ENCODE data around the gene VASN.

The VASN gene

DNA sequence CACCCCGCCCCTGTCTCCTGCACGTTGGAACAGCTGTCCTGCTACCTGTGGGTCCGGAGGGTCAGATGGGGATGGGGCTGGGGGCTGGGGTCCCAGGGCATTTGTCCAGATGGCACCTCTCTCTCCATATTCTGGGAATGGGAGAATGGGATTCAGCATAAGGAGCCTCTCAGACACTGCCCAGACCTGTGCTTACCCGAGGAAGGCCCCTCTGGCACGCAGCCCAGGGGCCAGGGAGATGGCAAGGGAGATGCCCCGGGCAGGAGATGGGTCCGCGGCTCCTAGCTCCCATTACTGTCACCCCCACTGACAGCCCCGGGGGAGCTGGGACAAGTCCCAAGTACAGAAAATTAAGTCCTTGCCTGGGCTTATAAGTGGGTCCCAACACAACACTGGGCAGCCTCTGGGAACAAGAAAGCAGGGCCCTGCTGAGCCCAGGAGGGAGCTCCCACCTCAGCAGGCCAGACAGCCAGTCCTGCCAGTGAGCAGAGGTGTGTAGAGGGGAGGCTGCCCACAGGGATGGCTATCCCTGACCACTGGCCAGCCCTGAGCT, 1.8 kb downstream of the VASN start:
- no peak for DNase-seq

DNA sequence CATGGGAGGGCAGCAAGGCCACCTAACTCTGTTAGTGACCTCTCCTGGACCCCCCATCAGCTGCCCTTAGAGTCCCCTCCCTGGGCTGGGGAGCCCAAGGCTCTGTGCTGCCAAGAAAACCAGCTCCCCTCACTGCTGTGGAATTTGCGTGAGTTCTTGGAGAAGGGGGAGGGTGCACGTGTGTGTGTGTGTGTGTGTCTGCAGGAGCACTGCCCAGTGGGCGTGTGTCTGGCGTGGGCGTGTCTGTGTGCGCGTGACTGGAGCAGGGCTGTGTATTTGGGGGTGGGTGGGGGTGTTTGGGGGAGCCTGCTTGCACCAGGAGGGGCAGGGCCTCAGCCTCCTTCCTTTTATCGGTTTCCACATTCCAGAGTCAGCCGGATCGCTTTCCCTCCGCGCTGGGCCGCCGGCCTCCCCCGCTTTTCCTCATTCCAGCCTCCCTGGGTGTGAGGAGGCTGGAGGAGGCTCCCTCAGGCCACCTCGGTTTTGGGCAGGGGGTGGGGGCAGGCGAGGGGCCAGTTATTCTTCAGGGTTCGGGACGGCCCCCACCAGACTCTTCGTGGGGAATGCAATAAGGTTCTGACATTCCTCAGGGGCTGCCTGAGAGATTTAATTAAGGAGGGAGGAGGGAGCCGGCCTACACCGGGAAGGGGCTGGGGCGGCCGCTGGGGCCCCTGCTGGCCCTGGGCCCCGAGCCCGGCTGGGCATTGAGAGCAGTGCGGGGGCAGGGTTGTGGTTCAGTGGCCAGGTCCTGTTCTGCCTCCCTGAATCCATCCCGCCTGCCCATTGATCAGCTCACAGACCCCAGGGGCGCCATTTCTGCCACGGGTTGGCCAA, 2.5 kb downstream of the VASN start:
- no peak for DNase-seq

DNA sequence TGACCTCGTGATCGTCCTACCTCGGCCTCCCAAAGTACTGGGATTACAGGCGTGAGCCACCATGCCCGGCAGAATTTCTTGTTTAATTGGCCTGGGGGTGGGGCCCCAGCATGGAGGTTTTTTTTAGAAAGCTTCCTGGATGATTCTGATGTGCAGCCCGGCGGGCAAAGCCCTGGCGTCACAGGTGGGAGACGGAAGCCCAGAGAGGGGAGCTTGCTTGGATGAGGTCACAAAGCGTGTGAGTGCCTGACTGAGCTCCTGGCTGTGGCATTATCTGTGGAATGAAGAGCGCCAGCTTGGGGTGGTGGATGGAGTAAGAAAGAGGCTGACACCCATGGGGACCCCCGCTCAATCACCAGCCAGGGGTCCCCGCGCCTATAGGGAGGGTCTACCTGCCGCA, 4.1 kb downstream of the VASN start:
- DNase-seq: no peak

DNA sequence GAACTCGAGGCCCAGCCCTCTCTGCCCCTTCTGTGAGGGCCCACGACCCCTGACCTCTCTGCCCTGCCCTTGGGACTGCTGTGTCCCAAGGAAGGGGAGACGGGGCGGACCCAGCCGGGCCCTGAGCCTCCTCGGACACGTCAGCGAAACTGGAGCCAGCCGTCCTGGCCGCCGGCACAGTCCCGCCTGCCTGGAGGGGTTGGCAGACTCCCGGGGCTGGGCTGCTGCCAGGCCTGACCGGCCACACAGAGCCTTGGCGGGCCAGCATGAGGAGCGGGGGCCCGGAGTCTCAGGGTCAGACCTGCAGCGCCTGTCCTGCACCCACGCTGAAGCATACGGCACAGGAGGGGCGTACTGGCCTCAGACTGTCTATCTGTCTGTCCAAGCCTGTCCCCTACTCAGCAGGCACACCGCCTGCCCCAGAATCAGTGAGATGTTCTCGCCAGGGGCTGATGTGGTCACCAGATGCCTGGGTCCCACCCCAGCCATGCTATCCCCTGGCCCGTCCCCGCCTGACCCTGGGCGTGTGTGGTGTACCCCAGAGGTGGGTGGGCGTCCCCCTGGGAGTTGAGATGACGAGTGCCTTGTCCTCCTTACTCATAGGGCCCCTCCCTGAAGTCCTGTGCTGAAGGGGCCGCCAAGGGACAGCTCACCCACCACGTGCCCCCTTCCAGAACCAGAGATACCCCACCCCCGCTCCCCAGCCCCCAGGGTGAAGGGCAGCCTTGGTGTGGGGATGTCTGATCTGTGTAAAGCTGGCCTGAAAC, 4.7 kb downstream of the VASN start:
- no peak for DNase-seq

DNA sequence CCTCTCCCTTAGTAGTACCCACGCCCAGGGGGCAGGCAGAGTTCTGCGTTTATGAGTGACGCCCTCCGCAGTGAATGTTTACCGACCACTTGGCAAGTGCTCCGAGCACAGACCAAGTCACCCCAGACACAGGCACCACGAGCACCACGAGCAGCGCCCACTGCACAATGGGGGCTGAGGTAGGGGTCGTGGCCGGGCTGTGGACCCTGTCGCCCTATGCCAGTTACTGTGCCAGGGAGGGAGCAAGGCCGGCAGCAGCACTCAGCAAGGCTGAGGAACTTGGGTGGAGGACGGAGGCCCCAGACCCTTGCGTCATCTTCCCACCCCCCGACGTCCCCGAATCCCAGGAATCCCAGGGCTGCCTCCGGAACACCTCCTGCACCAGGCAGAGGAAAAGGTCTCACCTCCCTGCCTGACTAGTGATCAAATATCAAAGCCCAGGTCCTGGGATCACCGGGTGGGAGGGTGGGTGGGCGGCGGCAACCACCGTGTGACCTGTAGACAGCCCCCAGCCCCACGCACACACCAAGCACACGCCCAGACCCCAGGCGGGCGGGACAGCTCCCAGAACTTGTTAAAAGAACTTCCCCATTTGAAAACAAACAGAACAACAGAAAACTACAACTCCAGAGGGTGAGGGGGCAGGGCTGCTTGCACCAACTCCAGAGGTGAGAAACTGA, 5.4 kb downstream of the VASN start:
- DNase-seq: no peak

DNA sequence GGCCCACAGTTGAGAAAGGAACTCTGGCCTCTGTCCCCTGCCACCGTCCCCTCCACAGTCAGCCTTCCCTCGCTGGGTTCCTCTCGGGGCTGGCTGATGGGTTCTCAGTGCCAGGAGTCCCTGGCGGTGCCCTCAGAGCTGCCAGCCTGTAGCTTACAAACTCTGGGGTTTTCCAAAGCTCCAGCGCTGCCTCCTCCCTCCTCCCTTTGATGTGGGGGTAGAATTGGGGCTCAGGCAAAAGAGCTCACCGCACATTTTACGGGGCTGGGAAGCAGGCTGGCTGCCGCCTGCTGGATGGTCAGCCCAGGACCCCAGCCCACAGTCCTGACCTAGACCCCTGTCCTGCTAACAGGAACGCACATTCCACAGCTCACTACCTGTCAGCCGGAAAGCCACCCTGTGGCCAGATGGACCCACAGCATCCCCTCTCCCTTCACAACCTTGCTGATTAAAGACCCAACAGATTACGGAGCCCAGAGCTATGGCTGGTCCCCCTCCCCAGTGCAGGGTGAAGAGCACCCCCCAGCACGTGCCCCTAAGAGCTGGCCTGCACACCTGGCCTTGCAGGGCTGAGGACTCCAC, 6.0 kb downstream of the VASN start:
- DNase-seq: no peak

DNA sequence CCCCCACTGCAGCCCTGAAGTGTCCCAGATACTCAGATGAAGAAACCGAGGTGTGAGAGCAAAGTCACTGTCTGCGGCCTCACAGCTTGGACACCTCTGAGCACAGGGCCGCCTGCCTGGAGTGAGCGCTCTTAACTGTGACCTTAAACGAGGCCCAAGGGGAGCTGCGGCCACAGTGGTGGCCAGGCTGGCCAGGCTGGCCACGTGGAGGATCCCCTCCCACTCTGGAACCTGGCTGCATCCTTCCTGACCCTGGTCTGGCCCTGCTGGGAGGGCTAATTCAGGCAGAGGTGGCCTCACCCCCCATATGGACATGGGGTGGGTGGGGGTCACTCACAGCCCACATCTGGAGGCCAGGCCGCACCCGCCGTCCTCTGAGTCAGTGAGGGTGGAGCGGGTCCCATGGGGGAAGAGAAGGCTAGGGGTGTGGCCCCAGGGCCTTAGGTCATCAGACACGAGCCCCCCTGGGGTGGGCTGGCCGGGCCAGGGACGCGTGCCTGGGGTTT, 6.6 kb downstream of the VASN start:
- no peak for DNase-seq

DNA sequence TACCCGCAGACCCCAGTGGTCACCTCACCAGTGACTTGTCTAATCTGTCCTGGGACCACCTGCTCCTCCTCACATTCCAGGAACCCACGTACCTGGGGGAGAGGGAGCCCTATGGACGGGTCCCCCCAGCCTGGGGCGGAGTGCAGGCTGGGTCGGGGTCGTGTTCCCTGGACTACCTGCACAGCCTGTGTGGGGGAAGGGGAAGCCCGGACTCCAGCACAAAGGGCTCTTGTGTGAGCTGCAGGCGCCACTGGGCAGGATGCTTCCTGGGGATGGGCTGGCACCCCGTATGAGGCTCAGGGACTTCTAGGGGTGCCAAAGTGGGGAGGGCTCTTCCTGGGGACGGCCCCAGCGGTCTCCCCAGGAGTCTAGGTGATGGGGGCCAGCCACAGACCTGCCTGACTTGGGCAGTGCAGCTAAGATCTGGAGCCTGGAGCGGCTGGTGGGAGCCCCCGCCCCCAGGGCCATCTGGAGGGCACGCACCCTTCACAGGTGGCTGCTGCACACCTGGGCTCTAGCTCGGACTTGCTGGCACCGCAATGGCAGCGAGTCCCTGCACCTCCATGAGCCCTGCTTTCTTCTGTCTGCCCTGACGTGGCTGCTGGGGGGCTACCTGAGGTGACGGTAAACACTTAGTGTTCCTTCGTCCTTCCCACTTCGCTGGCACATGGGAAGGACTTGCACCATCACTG, 7.5 kb downstream of the VASN start:
- no peak for DNase-seq

DNA sequence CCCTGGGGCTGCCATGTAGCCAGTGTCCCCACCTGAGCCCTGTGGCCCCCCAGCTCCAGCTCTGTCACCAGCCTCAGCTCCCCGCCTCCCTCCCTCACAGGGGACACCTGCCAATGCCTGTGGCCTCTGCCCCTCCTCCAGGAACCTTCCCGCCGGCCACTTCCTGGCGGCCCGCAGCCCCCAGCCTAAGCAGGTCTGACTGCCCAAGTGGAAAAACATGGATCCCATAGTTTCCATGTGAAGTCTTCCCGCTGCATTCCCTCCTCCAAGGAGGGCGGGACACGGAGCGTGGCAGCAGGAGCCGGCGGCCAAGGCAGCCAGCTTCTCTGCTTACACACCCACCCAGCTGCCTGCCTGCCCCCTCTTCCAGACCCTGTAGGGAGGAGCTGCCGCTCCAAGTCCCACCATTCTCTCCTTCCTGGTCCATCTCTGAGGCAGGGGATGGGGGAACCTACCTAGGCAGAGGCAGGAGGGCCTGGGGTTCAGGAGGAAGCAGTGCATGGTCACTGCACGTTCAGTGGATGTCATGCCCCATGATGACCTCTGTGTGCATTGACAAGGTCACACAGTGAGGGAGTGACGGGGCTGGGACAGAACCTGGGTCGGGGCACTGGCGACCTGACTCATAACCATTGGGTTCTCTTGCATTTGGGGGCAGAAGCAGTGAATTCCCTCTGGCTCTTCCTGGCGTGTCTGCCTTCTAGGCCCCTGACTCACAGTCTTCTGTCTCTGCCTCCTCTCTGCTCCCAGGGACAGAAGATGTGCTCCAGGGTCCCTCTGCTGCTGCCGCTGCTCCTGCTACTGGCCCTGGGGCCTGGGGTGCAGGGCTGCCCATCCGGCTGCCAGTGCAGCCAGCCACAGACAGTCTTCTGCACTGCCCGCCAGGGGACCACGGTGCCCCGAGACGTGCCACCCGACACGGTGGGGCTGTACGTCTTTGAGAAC, 8.7 kb downstream of the VASN start:
- no peak for DNase-seq

DNA sequence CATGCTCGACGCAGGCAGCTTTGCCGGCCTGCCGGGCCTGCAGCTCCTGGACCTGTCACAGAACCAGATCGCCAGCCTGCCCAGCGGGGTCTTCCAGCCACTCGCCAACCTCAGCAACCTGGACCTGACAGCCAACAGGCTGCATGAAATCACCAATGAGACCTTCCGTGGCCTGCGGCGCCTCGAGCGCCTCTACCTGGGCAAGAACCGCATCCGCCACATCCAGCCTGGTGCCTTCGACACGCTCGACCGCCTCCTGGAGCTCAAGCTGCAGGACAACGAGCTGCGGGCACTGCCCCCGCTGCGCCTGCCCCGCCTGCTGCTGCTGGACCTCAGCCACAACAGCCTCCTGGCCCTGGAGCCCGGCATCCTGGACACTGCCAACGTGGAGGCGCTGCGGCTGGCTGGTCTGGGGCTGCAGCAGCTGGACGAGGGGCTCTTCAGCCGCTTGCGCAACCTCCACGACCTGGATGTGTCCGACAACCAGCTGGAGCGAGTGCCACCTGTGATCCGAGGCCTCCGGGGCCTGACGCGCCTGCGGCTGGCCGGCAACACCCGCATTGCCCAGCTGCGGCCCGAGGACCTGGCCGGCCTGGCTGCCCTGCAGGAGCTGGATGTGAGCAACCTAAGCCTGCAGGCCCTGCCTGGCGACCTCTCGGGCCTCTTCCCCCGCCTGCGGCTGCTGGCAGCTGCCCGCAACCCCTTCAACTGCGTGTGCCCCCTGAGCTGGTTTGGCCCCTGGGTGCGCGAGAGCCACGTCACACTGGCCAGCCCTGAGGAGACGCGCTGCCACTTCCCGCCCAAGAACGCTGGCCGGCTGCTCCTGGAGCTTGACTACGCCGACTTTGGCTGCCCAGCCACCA, 9.7 kb downstream of the VASN start:
- no peak for DNase-seq

DNA sequence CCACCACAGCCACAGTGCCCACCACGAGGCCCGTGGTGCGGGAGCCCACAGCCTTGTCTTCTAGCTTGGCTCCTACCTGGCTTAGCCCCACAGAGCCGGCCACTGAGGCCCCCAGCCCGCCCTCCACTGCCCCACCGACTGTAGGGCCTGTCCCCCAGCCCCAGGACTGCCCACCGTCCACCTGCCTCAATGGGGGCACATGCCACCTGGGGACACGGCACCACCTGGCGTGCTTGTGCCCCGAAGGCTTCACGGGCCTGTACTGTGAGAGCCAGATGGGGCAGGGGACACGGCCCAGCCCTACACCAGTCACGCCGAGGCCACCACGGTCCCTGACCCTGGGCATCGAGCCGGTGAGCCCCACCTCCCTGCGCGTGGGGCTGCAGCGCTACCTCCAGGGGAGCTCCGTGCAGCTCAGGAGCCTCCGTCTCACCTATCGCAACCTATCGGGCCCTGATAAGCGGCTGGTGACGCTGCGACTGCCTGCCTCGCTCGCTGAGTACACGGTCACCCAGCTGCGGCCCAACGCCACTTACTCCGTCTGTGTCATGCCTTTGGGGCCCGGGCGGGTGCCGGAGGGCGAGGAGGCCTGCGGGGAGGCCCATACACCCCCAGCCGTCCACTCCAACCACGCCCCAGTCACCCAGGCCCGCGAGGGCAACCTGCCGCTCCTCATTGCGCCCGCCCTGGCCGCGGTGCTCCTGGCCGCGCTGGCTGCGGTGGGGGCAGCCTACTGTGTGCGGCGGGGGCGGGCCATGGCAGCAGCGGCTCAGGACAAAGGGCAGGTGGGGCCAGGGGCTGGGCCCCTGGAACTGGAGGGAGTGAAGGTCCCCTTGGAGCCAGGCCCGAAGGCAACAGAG, 10.5 kb downstream of the VASN start:
- no peak for DNase-seq

DNA sequence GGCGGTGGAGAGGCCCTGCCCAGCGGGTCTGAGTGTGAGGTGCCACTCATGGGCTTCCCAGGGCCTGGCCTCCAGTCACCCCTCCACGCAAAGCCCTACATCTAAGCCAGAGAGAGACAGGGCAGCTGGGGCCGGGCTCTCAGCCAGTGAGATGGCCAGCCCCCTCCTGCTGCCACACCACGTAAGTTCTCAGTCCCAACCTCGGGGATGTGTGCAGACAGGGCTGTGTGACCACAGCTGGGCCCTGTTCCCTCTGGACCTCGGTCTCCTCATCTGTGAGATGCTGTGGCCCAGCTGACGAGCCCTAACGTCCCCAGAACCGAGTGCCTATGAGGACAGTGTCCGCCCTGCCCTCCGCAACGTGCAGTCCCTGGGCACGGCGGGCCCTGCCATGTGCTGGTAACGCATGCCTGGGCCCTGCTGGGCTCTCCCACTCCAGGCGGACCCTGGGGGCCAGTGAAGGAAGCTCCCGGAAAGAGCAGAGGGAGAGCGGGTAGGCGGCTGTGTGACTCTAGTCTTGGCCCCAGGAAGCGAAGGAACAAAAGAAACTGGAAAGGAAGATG, 11.2 kb downstream of the VASN start:
- no peak for DNase-seq

DNA sequence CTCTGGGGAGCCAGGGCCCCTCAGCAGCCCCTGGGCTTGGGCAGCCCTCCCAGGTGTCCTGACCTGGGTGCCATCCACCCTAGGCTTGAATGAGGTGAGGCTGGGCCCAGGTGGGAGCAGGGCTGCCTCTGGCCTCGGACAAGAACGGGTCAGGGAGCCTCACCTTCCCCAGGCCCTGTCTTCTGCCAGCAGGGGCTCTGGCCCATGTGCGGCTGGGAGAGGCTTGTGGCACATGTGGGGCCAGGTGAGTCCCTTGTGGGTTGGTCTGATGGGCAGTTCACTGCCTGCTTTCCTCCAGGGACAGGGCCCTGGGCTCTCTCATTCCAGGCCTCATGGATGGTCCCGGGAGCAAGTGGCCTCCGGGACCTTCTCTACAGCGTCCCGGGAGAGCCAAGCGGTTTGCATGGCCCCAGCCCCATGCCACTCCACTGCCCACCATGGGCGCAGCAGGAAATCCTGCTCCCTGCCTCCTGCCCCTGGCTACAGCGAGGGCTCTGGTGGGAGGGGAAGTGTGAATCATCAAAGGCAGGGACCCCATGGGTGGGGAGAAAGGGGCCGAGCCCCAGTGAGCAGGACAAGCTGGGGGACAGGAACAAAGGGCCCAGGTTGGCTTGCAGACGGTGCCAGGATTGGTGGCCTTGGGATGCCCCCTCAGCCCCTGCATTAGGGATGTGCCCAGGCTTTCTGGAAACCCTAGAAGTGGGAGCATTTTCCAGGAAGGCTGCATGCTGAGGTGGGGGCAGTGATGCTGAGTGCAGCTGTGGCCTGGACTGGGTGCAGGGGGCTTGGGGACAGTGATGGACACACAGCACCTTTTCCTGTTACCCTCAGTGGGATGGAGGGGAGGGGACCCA, 12.2 kb downstream of the VASN start:
- DNase-seq: no peak

DNA sequence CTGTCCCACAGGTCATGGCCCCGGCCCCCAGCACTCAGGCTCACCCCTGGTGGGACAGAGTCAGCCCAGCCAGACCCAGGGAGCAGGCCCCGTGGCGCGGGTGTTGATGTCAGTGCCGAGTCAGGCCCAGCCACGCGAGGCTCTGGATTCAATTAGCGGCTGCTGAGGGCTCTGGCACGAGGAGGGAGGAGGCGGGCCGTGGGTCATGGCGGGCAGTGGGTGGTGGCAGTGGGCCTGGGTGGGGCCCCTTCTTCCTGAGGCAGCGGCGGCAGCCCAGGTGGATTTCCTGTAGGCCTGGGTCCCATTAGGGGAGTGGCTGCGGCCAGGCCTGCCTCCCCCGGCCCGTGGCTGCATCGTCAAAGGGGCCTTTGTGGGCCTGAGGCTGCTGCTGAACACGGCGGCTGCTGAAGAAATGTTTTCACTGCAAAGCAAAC, 12.9 kb downstream of the VASN start:
- DNase-seq: no peak

DNA sequence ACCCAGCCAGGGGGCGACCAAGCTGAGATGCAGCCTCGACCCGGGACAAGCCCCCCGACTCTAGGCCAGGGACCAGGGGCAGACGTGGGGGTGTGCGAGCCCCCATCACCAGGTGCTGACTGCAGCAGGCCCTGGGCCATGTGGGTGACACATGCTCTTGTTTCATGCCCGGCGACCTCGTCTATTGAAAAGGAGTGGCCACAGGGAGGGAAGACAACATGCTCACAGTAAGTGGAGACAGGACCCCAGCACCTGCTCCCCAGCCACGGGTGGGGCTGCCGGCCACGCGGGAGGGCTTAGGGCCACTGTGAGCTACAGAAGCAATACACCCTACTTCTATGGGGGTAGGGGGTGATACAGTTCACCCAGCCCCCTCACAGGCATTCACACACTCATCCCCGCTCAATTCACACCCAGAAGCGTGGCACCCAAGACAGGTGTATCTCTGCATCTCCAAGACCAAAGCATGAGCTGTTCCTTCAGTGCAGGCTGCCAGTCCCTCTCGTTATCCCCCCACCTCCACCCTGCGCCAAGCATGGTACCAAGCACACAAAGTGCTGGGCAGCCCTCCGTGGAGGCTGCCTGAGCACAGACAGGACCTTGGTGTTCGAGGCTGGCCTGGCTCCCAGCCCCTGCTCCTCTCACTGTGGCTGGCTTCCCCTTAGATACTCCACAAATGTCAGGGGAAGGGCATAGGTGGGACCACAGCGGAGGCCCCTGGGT, 13.6 kb downstream of the VASN start:
- DNase-seq: no peak

DNA sequence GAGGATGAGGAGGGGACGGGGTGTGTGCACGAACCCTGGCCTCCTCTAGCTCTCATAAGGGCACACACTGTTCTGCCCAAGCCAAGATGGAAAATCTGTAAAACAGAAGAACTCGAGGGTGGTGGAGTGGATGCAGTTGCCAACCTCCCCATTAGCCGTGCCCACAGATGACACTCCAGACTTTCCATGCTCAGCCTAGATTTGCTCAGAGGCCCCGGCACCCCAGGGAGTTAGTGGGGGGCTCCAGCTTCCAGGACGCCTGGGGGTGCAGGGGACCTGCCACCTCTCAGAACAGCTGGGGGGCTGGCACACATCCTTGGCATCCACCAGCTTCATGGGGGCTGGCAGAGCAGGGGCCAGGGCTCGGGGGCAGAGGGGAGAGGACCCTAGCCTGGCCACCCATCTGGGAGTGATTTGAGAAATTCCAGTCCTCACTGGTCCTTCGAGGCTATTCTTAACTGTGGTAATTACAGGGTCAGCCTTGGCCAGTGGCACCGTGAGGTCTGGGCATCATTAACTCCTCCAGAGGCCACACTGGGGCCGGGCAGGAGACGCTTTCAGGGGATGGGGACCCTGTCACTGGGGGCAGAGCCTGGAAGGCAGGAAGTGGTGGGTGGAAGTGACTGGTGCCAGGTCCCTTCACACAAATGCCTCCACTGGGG, 14.3 kb downstream of the VASN start:
- DNase-seq: no peak

DNA sequence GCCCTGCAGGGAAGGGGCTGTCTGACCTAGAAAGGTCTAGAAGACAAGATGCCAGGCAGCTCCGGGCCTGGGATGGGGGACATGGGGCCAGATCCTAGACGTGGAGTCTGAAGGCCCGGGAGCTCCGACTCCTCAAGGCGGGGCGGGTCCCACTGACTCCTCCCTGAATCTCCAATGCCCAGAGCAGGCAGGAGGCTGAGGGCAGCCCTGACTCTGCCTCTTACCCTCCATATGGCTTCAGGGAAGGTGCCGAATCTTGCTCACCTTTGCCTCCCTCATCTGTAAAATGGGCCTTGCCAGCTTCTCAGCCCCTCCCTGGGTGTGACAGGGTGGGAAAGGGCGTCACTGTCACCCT, 14.8 kb downstream of the VASN start:
- no peak for DNase-seq
